Measurements from ENCODE around the gene DCTN4. TPM values are rescaled to one million over a fixed set of nuclear protein-coding genes. Genes with fewer than 3 reads are reported as not detected.

The DCTN4 gene
- total RNA-seq, 1 donor from 2014 or later = 71.8 TPM

DNA sequence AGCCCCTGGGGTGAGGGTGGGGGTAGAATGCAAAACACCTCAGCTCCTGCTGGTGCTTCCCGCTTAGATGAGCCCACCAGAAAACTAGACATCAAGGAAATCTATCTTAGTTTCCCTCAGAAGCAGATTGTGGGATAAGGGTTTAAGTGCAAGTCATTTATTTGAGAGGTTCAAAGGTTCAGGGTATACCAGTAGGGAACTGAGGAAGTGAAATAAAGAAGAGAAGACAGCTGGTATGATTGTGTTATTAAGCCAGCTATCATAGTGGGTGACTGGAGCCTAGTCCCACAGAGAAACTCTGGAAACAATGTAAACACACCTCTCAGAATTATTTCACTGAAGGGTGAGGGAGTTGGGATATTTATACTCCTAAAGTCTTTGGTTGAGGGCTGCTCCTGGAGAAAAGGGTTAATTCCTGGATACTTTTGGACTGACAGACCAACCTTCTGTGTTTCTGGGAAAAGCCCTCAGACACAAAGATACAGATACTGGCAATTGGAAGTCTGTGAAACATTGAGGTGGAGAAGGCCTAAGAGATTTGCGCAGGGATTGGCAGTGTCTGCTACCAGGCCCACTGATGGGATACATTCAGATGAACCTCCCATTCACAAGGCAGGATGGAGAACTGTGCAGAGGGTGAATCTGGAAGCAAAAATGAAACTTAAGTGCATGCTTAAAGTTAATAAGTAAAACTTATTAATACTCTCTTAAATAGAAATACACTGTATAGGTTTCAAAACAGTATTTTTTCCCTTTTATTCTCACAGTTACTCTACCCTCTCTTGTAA lies 6.4 kb upstream of the DCTN4 start:
- Histone ChIP-seq H3K9me3 (no peaks in the 10 kb centered on the region), H3K4me3 (no peak overlapping the region), H3K4me1 (peaks cover 20% of the 10 kb centered on the region), H3K36me3 (no peaks in the 10 kb centered on the region), H3K27me3 (ENCODE audit: low read depth) (no peaks in the 10 kb centered on the region), H3K27ac (peak overlapping the region; percentile 53)
- TF ChIP-seq, protein P1, sequence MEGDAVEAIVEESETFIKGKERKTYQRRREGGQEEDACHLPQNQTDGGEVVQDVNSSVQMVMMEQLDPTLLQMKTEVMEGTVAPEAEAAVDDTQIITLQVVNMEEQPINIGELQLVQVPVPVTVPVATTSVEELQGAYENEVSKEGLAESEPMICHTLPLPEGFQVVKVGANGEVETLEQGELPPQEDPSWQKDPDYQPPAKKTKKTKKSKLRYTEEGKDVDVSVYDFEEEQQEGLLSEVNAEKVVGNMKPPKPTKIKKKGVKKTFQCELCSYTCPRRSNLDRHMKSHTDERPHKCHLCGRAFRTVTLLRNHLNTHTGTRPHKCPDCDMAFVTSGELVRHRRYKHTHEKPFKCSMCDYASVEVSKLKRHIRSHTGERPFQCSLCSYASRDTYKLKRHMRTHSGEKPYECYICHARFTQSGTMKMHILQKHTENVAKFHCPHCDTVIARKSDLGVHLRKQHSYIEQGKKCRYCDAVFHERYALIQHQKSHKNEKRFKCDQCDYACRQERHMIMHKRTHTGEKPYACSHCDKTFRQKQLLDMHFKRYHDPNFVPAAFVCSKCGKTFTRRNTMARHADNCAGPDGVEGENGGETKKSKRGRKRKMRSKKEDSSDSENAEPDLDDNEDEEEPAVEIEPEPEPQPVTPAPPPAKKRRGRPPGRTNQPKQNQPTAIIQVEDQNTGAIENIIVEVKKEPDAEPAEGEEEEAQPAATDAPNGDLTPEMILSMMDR (IDR thresholded peaks at IDR 0.05) = no peak
- intact Hi-C loops (cut with DNase I) = no loop called here
- no peak for DNase-seq
- ATAC-seq = peak; percentile 48 to 64

DNA sequence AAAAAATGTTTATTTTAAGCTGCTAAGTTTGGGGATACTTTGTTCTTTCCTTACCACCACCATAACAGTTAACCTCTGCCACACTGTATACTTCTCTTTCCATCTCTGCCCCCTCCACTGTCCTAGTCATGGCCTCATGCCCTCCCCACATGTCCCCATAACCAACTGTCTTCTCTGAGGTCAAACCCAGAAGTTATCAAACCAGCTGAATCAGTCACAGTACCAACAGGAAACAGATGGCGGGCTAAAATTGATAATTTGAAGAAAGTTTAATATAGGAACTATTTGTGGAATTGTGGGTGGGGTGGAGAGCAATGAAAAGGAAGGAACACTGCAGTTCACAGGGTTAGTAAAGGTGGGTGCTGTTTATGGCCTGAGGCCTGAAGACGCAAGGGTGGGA lies 5.7 kb upstream of the DCTN4 start:
- no peak for DNase-seq
- ATAC-seq = peak; percentile 40 to 72
- intact Hi-C loops (cut with DNase I) = no loop called here
- H3K27me3 ChIP-seq (ENCODE audit: low read depth) = no peaks in the 10 kb centered on the region
- H3K36me3 ChIP-seq = no peaks in the 10 kb centered on the region
- no peak overlapping the region for H3K4me3 ChIP-seq
- TF ChIP-seq, protein P1 (IDR thresholded peaks at IDR 0.05) = no peak
- H3K9me3 ChIP-seq = no peaks in the 10 kb centered on the region
- peaks cover 20% of the 10 kb centered on the region for H3K4me1 ChIP-seq
- peak overlapping the region; percentile 53 for H3K27ac ChIP-seq

DNA sequence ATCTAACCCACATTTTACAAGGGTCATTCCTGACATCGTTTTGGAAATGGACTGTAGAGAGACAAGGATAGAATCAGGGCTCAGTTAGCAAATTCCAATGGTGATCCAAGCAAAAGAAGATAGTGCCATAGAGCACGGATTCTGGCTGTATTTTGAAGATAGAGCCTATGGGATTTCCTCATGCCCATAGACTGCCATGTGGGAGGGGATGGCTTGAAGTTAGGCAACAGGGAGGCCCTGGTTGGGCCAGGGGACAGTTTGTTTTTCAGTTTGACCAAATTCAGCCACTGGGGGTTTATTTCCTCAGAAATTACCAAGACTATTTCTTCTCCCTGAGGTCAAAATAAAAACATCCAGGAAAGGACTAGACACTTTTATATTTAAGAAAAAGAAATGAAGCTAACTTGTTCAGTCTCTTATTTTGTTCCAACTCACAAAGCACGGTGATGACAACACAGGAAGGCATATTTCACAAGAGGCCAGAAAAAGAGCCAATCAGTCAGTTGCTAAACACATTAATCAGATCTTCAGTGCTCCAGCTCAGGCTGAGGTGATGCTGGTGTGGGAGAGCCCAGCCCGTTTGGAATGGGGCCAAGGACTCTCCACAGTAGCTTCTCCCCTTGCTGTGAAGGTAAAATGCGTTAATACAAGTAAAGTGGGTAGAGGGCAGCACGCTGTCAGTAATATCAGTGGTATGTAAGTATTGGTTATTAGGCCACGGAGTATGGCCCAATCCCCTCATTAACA lies 4.4 kb upstream of the DCTN4 start:
- no peaks in the 10 kb centered on the region for H3K27me3 ChIP-seq (ENCODE audit: low read depth)
- H3K36me3 ChIP-seq = no peaks in the 10 kb centered on the region
- TF ChIP-seq, protein P1 (IDR thresholded peaks at IDR 0.05) = no peak
- no peak overlapping the region for H3K4me3 ChIP-seq
- intact Hi-C loops (cut with DNase I) = no loop called here
- H3K4me1 ChIP-seq = peaks cover 20% of the 10 kb centered on the region
- no peak for ATAC-seq
- peak overlapping the region; percentile 56 for H3K27ac ChIP-seq
- DNase-seq = no peak
- H3K9me3 ChIP-seq = no peaks in the 10 kb centered on the region

DNA sequence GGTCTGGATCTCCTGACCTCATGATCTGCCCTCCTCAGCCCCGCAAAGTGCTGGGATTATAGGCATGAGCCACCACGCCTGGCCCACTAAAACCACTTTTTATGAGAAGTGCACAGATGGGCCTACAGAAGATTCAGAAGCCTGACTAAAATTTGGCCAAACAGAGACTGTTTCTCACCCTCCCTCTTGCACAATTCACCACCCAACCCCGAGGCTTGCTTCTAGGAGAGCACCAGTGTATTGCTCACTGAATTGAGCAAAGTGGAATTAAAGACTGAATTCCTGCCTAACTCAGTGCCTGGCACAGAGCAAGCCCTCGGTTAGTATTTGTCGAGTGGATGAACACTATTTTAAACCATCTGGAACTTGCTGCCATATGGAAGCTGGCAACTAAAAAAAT lies 3.4 kb upstream of the DCTN4 start:
- no peak for DNase-seq
- no peak overlapping the region for H3K4me3 ChIP-seq
- H3K36me3 ChIP-seq = no peaks in the 10 kb centered on the region
- no peak for ATAC-seq
- H3K9me3 ChIP-seq = no peaks in the 10 kb centered on the region
- intact Hi-C loops (cut with DNase I) = no loop called here
- TF ChIP-seq, protein P1 (IDR thresholded peaks at IDR 0.05) = no peak
- H3K4me1 ChIP-seq = peaks cover 29% of the 10 kb centered on the region
- H3K27ac ChIP-seq = peak overlapping the region; percentile 56
- no peaks in the 10 kb centered on the region for H3K27me3 ChIP-seq (ENCODE audit: low read depth)

DNA sequence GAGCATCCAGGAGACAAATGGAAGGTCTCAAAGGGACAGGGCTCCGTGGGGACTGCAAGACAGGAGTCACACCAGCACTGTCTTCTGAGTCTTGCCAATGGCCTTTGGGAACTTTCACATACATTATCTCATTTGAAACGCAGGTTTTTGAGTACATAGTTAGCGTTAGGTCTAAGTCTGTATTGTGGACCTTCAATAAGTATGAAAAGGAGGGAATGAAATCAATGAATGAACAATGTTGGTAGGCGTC lies 442 bp upstream of the DCTN4 start:
- no peak for DNase-seq
- intact Hi-C loops (cut with DNase I) = no loop called here
- Histone ChIP-seq H3K27ac (peak overlapping the region; percentile 94), H3K4me3 (peak overlapping the region; percentile 76), H3K27me3 (ENCODE audit: low read depth) (no peaks in the 10 kb centered on the region), H3K36me3 (peaks cover 22% of the 10 kb centered on the region), H3K4me1 (peaks cover 53% of the 10 kb centered on the region), H3K9me3 (no peaks in the 10 kb centered on the region)
- ATAC-seq = no peak
- TF ChIP-seq, protein P1 (IDR thresholded peaks at IDR 0.05) = no peak

Measured in lower lobe of right lung (tissue), 2 donors.